Liver (tissue), 3 donors: ENCODE data around the gene BAZ2B.

ENCODE experiments used
- EGR1 ChIP-seq, 2 donors: IDR thresholded peaks; 2 replicates each; pipeline ENCODE4 v1.6.1; 2016 to 2018; ENCODE audit warnings: antibody characterized with exemption in 2 of 2, low read depth in 2 of 2
- GABPA ChIP-seq, 2 donors: IDR thresholded peaks in 1 of 2; conservative IDR thresholded peaks in 1 of 2; 2 replicates each; pipeline ENCODE4 v1.6.1; 2016; ENCODE audit warnings: antibody characterized with exemption in 2 of 2, mild to moderate bottlenecking in 1 of 2, moderate library complexity in 1 of 2
- JUND ChIP-seq, 2 donors: IDR thresholded peaks; 2 replicates each; pipeline ENCODE4 v1.6.1; 2016; ENCODE audit warnings: antibody characterized with exemption in 2 of 2
- SP1 ChIP-seq: IDR thresholded peaks from 2 replicates; pipeline ENCODE4 v1.6.1; 2018; ENCODE audit warnings: antibody characterized with exemption, mild to moderate bottlenecking
- TAF1 ChIP-seq: conservative IDR thresholded peaks from 2 replicates; pipeline ENCODE4 v1.6.1; 2016; ENCODE audit warnings: antibody characterized with exemption, mild to moderate bottlenecking
- YY1 ChIP-seq: IDR thresholded peaks from 2 replicates; pipeline ENCODE4 v1.6.1; 2016; ENCODE audit warnings: antibody characterized with exemption, mild to moderate bottlenecking
- TF ChIP-seq, protein P1 (sequence below): fragments of 150-350 bp; IDR thresholded peaks from 2 replicates; pipeline ENCODE4 v1.5.1; 2017; ENCODE audit warnings: improper control_type of control experiment, low read depth, low read length; ENCODE audit not compliant: missing input control
- TF ChIP-seq, protein P2 (sequence below): IDR thresholded peaks from 2 replicates; pipeline ENCODE4 v1.6.1; 2016; ENCODE audit warnings: antibody characterized with exemption, mild to moderate bottlenecking
- TF ChIP-seq, protein P3 (sequence below): IDR thresholded peaks from 2 replicates; pipeline ENCODE4 v1.6.1; 2016; ENCODE audit warnings: antibody characterized with exemption
- TF ChIP-seq, protein P4 (sequence below): IDR thresholded peaks from 2 replicates; pipeline ENCODE4 v1.6.1; 2016; ENCODE audit warnings: antibody characterized with exemption
- donor health status: healthy.
- donor health status: healthy.

DNA sequence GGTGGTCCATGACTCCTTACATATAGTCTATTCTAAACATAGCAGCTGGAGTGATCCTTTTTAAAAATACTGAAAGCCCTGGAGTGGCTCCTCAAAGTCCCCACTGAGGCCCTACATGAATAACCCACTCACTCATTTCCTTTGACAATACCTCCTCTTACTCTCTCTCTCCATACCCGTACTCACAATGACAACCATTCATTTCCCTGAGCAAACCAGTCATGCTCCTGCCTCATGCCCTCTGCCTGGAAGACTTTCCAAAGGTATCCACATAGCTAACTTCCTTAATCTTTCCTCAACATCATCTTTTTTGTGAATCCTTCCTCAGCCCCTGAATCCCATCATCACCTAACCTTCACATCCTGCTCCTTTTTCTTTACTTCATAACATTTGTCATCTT is 102.6 kb downstream of the BAZ2B start:
- TF ChIP-seq TAF1 (no peak), SP1 (no peak), GABPA (IDR thresholded peaks at IDR 0.05 in 1 of 2, conservative IDR thresholded peaks at IDR 0.05 in 1 of 2) (no peak), YY1 (no peak), EGR1 (IDR thresholded peaks at IDR 0.05; ENCODE audit: low read depth in 2 of 2) (no peak), JUND (IDR thresholded peaks at IDR 0.05) (no peak)
- TF ChIP-seq, protein P1, sequence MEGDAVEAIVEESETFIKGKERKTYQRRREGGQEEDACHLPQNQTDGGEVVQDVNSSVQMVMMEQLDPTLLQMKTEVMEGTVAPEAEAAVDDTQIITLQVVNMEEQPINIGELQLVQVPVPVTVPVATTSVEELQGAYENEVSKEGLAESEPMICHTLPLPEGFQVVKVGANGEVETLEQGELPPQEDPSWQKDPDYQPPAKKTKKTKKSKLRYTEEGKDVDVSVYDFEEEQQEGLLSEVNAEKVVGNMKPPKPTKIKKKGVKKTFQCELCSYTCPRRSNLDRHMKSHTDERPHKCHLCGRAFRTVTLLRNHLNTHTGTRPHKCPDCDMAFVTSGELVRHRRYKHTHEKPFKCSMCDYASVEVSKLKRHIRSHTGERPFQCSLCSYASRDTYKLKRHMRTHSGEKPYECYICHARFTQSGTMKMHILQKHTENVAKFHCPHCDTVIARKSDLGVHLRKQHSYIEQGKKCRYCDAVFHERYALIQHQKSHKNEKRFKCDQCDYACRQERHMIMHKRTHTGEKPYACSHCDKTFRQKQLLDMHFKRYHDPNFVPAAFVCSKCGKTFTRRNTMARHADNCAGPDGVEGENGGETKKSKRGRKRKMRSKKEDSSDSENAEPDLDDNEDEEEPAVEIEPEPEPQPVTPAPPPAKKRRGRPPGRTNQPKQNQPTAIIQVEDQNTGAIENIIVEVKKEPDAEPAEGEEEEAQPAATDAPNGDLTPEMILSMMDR: no peak
- TF ChIP-seq, protein P2, sequence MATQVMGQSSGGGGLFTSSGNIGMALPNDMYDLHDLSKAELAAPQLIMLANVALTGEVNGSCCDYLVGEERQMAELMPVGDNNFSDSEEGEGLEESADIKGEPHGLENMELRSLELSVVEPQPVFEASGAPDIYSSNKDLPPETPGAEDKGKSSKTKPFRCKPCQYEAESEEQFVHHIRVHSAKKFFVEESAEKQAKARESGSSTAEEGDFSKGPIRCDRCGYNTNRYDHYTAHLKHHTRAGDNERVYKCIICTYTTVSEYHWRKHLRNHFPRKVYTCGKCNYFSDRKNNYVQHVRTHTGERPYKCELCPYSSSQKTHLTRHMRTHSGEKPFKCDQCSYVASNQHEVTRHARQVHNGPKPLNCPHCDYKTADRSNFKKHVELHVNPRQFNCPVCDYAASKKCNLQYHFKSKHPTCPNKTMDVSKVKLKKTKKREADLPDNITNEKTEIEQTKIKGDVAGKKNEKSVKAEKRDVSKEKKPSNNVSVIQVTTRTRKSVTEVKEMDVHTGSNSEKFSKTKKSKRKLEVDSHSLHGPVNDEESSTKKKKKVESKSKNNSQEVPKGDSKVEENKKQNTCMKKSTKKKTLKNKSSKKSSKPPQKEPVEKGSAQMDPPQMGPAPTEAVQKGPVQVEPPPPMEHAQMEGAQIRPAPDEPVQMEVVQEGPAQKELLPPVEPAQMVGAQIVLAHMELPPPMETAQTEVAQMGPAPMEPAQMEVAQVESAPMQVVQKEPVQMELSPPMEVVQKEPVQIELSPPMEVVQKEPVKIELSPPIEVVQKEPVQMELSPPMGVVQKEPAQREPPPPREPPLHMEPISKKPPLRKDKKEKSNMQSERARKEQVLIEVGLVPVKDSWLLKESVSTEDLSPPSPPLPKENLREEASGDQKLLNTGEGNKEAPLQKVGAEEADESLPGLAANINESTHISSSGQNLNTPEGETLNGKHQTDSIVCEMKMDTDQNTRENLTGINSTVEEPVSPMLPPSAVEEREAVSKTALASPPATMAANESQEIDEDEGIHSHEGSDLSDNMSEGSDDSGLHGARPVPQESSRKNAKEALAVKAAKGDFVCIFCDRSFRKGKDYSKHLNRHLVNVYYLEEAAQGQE: no peak
- TF ChIP-seq, protein P3, sequence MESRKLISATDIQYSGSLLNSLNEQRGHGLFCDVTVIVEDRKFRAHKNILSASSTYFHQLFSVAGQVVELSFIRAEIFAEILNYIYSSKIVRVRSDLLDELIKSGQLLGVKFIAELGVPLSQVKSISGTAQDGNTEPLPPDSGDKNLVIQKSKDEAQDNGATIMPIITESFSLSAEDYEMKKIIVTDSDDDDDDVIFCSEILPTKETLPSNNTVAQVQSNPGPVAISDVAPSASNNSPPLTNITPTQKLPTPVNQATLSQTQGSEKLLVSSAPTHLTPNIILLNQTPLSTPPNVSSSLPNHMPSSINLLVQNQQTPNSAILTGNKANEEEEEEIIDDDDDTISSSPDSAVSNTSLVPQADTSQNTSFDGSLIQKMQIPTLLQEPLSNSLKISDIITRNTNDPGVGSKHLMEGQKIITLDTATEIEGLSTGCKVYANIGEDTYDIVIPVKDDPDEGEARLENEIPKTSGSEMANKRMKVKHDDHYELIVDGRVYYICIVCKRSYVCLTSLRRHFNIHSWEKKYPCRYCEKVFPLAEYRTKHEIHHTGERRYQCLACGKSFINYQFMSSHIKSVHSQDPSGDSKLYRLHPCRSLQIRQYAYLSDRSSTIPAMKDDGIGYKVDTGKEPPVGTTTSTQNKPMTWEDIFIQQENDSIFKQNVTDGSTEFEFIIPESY: no peak
- TF ChIP-seq, protein P4, sequence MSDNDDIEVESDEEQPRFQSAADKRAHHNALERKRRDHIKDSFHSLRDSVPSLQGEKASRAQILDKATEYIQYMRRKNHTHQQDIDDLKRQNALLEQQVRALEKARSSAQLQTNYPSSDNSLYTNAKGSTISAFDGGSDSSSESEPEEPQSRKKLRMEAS: no peak
